HEK293T (cell line): ENCODE measurements around the gene PCSK2.

Source experiments
- CTCF ChIA-PET: fragments of 350-600 bp; formaldehyde crosslinking; extraction: SDS; loops from one replicate; lab custom pipeline; 2021; ENCODE audit warnings: antibody characterized with exemption, inconsistent platforms; lab: Yijun Ruan, JAX
- POLR2A ChIA-PET: fragments of 350-600 bp; formaldehyde crosslinking; extraction: SDS; loops from one replicate; lab custom pipeline; 2020; ENCODE audit warnings: antibody characterized with exemption, inconsistent platforms; lab: Yijun Ruan, JAX
- DNase-seq: peaks from one replicate; pipeline ENCODE4 v3.0.0; 2012; ENCODE audit warnings: mixed read lengths; ENCODE audit errors: extremely low spot score
- ARNT ChIP-seq: fragments of 450-650 bp; IDR thresholded peaks from 2 replicates; pipeline ENCODE4 v1.6.1; 2017; ENCODE audit warnings: mild to moderate bottlenecking
- BHLHE40 ChIP-seq: fragments of 450-650 bp; IDR thresholded peaks from 2 replicates; pipeline ENCODE4 v1.6.1; 2016; ENCODE audit warnings: mild to moderate bottlenecking, moderate library complexity, borderline replicate concordance
- CTBP1 ChIP-seq: fragments of 450-650 bp; IDR thresholded peaks from 2 replicates; pipeline ENCODE4 v1.6.1; 2016; ENCODE audit warnings: borderline replicate concordance
- ELF4 ChIP-seq: fragments of 450-650 bp; IDR thresholded peaks from 2 replicates; pipeline ENCODE4 v1.6.1; 2017; ENCODE audit warnings: antibody characterized with exemption
- FOXA1 ChIP-seq: fragments of 450-650 bp; IDR thresholded peaks from 2 replicates; pipeline ENCODE4 v1.6.1; 2016; ENCODE audit warnings: mild to moderate bottlenecking
- FOXK2 ChIP-seq: fragments of 450-650 bp; IDR thresholded peaks from 2 replicates; pipeline ENCODE4 v1.6.1; 2016; ENCODE audit warnings: mild to moderate bottlenecking
- FOXM1 ChIP-seq: fragments of 450-650 bp; IDR thresholded peaks from 2 replicates; pipeline ENCODE4 v1.6.1; 2017; ENCODE audit warnings: mild to moderate bottlenecking, borderline replicate concordance
- HDGF ChIP-seq: fragments of 450-650 bp; IDR thresholded peaks from 2 replicates; pipeline ENCODE4 v1.6.1; 2017; ENCODE audit warnings: antibody characterized with exemption, borderline replicate concordance
- L3MBTL2 ChIP-seq: fragments of 450-650 bp; conservative IDR thresholded peaks from 2 replicates; pipeline ENCODE4 v1.6.1; 2016; ENCODE audit warnings: mild to moderate bottlenecking
- LEF1 ChIP-seq: fragments of 450-650 bp; IDR thresholded peaks from 2 replicates; pipeline ENCODE4 v1.6.1; 2017; ENCODE audit warnings: mild to moderate bottlenecking, borderline replicate concordance
- NFRKB ChIP-seq: fragments of 450-650 bp; IDR thresholded peaks from 2 replicates; pipeline ENCODE4 v1.6.1; 2016; ENCODE audit warnings: mild to moderate bottlenecking, moderate library complexity
- SP1 ChIP-seq: fragments of 450-650 bp; IDR thresholded peaks from 2 replicates; pipeline ENCODE4 v1.6.1; 2017
- SUZ12 ChIP-seq: fragments of 450-650 bp; IDR thresholded peaks from 2 replicates; pipeline ENCODE4 v1.6.1; 2016; ENCODE audit warnings: mild to moderate bottlenecking
- TARDBP ChIP-seq: fragments of 450-650 bp; IDR thresholded peaks from 2 replicates; pipeline ENCODE4 v1.6.1; 2016
- ZNF384 ChIP-seq: fragments of 450-650 bp; IDR thresholded peaks from 2 replicates; pipeline ENCODE4 v1.6.1; 2016
- TF ChIP-seq, protein P1 (sequence below): fragments of 450-650 bp; IDR thresholded peaks from 2 replicates; pipeline ENCODE4 v1.6.1; 2016

Gene PCSK2

DNA sequence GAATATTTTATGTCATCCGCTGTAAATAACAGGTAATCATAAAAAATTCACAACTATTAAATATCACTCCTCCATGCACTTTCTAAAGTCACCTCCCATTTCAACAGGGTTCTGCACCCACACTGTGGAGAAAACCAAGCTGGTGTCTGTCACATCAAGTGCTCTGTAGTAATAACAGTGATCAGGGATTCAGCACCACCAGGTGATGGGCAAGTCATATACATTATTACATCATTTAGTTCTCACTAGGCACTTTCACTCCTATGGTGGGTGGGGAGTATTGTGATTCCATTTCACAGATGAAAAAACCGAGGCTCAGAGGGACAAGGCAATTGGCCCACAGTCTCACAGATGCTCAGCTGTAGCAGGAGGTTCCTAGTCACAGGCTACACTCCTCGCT, 295.7 kb downstream of the PCSK2 start:
- DNase-seq = no peak
- ChIA-PET CTCF (no interaction called here), POLR2A (no interaction called here)
- TF ChIP-seq L3MBTL2 (no peak), ZNF384 (no peak), FOXK2 (no peak), ELF4 (no peak), SUZ12 (no peak), CTBP1 (no peak), LEF1 (no peak), FOXM1 (no peak), SP1 (no peak), TARDBP (no peak), ARNT (no peak), BHLHE40 (no peak)
- TF ChIP-seq, protein P1, sequence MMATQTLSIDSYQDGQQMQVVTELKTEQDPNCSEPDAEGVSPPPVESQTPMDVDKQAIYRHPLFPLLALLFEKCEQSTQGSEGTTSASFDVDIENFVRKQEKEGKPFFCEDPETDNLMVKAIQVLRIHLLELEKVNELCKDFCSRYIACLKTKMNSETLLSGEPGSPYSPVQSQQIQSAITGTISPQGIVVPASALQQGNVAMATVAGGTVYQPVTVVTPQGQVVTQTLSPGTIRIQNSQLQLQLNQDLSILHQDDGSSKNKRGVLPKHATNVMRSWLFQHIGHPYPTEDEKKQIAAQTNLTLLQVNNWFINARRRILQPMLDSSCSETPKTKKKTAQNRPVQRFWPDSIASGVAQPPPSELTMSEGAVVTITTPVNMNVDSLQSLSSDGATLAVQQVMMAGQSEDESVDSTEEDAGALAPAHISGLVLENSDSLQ = no peak

GRCh38 chr20:17523326-17523725, 296.5 kb downstream of the PCSK2 start:
- POLR2A ChIA-PET = interaction anchor here (0.9 kb wide), 1 partner anchor 9 kb away, joined by 3 read pairs; no protein-coding TSS in a partner anchor
- TF ChIP-seq BHLHE40 (no peak), ELF4 (no peak), TARDBP (no peak), NFRKB (no peak), L3MBTL2 (no peak), CTBP1 (no peak), ARNT (no peak), LEF1 (no peak), SUZ12 (no peak), FOXA1 (no peak), FOXM1 (no peak)
- TF ChIP-seq, protein P1 = no peak
- no peak for DNase-seq
- CTCF ChIA-PET = no interaction called here

DNA sequence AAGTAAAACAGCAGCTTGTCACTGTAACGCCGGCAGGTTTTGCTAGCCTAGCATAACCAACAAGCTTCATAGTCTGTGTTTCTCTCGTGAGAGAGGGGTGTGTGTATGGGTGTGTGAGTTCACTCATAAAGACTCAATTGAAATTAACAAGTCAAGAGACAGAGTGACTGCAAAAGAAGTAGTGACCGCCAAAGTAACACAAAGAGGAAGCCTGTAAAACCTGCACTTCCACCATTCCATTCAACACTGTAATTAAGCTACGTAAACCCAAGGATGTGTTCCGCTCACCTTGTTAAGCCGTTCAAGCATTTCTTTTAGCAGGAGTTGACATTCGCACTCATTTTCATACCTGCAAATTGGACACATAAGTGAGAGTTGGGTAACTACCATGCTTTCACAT, 297.7 kb downstream of the PCSK2 start:
- CTCF ChIA-PET = interaction anchor here (1.0 kb wide), 1 partner anchor 12 kb away, joined by 3 read pairs; no protein-coding TSS in a partner anchor
- POLR2A ChIA-PET = interaction anchor here (1.8 kb wide), 1 partner anchor 45 kb away, joined by 5 read pairs; the partner anchor contains the start of gene DSTN
- TF ChIP-seq, protein P1 = no peak
- TF ChIP-seq TARDBP (no peak), FOXA1 (no peak), FOXK2 (no peak), FOXM1 (no peak), L3MBTL2 (no peak), ARNT (no peak), ZNF384 (no peak), BHLHE40 (no peak)
- no peak for DNase-seq

- no peak for TF ChIP-seq FOXA1
- TF ChIP-seq BHLHE40 = no peak
- TF ChIP-seq FOXK2 = no peak
- TF ChIP-seq ARNT = no peak
- no peak for DNase-seq
- POLR2A ChIA-PET = interaction anchor here (1.8 kb wide), 1 partner anchor 45 kb away, joined by 5 read pairs; the partner anchor contains the start of gene DSTN
- CTCF ChIA-PET = interaction anchor here (1.0 kb wide), 1 partner anchor 11 kb away, joined by 3 read pairs; no protein-coding TSS in a partner anchor
Measured at GRCh38 chr20:17525132-17525531, 298.3 kb downstream of the PCSK2 start.

DNA sequence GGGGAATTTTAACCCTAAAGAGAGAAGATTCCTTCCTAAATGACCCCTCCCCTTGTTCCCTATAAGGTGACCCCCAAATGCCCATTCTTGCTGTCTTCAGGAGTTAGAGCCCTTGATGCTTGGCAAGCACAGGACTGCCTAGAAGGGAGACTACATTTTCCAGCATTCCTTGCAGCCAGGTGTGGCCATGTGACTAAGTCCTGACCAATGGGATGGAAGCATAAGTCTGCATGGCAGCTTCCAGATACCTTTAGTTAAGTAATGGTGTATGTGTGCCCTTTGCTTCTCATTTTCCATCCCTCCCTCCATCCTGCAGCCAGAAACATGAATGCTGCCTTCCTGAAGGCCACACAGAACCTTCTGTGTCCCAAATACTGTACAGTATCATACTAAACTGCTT, 298.8 kb downstream of the PCSK2 start:
- DNase-seq = peak; percentile 53
- POLR2A ChIA-PET = interaction anchor here (1.8 kb wide), 1 partner anchor 44 kb away, joined by 5 read pairs; the partner anchor contains the start of gene DSTN
- TF ChIP-seq CTBP1 (no peak), FOXK2 (no peak), SP1 (no peak), L3MBTL2 (no peak), TARDBP (no peak), LEF1 (no peak), FOXM1 (no peak), SUZ12 (no peak), NFRKB (no peak), ARNT (no peak), ZNF384 (no peak), FOXA1 (no peak), HDGF (no peak)
- TF ChIP-seq, protein P1 = no peak
- CTCF ChIA-PET = no interaction called here

DNA sequence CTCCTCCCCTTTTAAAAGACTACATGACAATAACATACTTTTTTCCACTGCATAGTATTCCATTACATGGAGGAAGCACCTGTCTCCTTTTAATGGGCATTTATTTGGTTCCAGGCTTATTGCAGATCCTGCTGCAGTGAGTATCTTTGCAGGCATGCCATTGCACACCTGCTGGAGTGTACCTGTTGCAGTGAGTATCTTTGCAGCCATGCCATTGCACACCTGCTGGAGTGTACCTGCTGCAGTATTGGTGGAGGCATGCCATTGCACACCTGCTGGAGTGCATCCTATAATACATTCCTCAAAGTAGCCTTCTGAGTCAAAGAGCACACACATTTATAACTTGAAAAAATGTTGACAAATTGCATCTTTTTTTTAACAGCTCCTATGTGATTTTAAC, 302.7 kb downstream of the PCSK2 start:
- POLR2A ChIA-PET = no interaction called here
- TF ChIP-seq SP1 = no peak
- TF ChIP-seq CTBP1 = no peak
- no peak for TF ChIP-seq ARNT
- TF ChIP-seq ZNF384 = no peak
- no peak for TF ChIP-seq FOXM1
- no peak for TF ChIP-seq L3MBTL2
- TF ChIP-seq, protein P1 = no peak
- TF ChIP-seq FOXA1 = no peak
- TF ChIP-seq HDGF = no peak
- no peak for TF ChIP-seq TARDBP
- no peak for TF ChIP-seq BHLHE40
- TF ChIP-seq SUZ12 = no peak
- TF ChIP-seq FOXK2 = no peak
- no peak for TF ChIP-seq LEF1
- TF ChIP-seq NFRKB = no peak
- TF ChIP-seq ELF4 = no peak
- CTCF ChIA-PET = no interaction called here
- no peak for DNase-seq
